Measurements from ENCODE around the gene CCDC81.

The CCDC81 gene

GRCh38 chr11:86456075-86456939 lies 81.6 kb downstream of the CCDC81 start:
- H2AK5ac ChIP-seq (ENCODE audit: low read length), result peak overlapping the region; percentile 78

GRCh38 chr11:86458294-86459001 lies 83.8 kb downstream of the CCDC81 start:
- peak overlapping the region; percentile 8 for H2AFZ ChIP-seq (ENCODE audit: insufficient read depth, low read length, poor library complexity)
- no peak overlapping the region for H3K9ac ChIP-seq (ENCODE audit: low read length)
- peak overlapping the region; percentile 39 for H2AK5ac ChIP-seq (ENCODE audit: low read length)
- peaks cover 18 to 19% of the 10 kb centered on the region in 2 experiments for H3K4me1 ChIP-seq (ENCODE audit: control insufficient read depth in 1 of 2, insufficient read depth in 2 of 2, low read length in 2 of 2)
- H2BK120ac ChIP-seq (ENCODE audit: insufficient read depth, low read length, poor library complexity), result peak overlapping the region; percentile 78
- H3K79me1 ChIP-seq (ENCODE audit: low read length), result peaks cover 42% of the 10 kb centered on the region
- H3K4me3 ChIP-seq (ENCODE audit: low read depth, low read length), result no peak overlapping the region
- peak overlapping the region; percentile 4 for H4K8ac ChIP-seq (ENCODE audit: low read depth, low read length)
- peak overlapping the region; percentile 58 for H2BK5ac ChIP-seq (ENCODE audit: low read depth, low read length, poor library complexity)
- WGBS (ENCODE audit: extremely low coverage, insufficient coverage, insufficient read length), result no CpG with 5 or more reads among the region's 5 CpGs
- H3K14ac ChIP-seq (ENCODE audit: low read length), result peak overlapping the region; percentile 59
- peak overlapping the region; percentile 47 for H3K4ac ChIP-seq (ENCODE audit: low read depth, low read length)
- no peak overlapping the region for H3K4me2 ChIP-seq (ENCODE audit: low read length)
- DNase-seq, result no peak
- peak overlapping the region; percentile 19 for H3K18ac ChIP-seq (ENCODE audit: low read length)
- H3K9me3 ChIP-seq (ENCODE audit: insufficient read depth, low read depth, low read length), result peaks cover 3% of the 10 kb centered on the region
- no peak overlapping the region for H3K27ac ChIP-seq (ENCODE audit: low read depth, low read length)
- no peak overlapping the region for H3K23ac ChIP-seq (ENCODE audit: low read length)
- H3K27me3 ChIP-seq (ENCODE audit: insufficient read depth, low read length), result no peaks in the 10 kb centered on the region
- H3K79me2 ChIP-seq (ENCODE audit: control insufficient read depth, insufficient read depth, low read length, poor library complexity), result no peaks in the 10 kb centered on the region
- no peak overlapping the region for H4K12ac ChIP-seq (ENCODE audit: low read depth, low read length)
- no peaks in the 10 kb centered on the region for H3K36me3 ChIP-seq (ENCODE audit: control insufficient read depth in 1 of 2, insufficient read depth in 2 of 2, low read length in 2 of 2)
- peak overlapping the region; percentile 75 for H2BK12ac ChIP-seq (ENCODE audit: low read length)
- H4K91ac ChIP-seq (ENCODE audit: low read depth, low read length), result peak overlapping the region; percentile 75

More at GRCh38 chr11:86456075-86456939, 81.6 kb downstream of the CCDC81 start:
- Histone ChIP-seq H3K14ac (ENCODE audit: low read length) (peak overlapping the region; percentile 33), H3K36me3 (ENCODE audit: control insufficient read depth in 1 of 2, insufficient read depth in 2 of 2, low read length in 2 of 2) (no peaks in the 10 kb centered on the region), H2BK5ac (ENCODE audit: low read depth, low read length, poor library complexity) (peak overlapping the region; percentile 80), H3K4me1 (ENCODE audit: control insufficient read depth in 1 of 2, insufficient read depth in 2 of 2, low read length in 2 of 2) (peaks cover 18 to 19% of the 10 kb centered on the region in 2 experiments), H4K12ac (ENCODE audit: low read depth, low read length) (no peak overlapping the region), H3K23ac (ENCODE audit: low read length) (no peak overlapping the region), H2BK12ac (ENCODE audit: low read length) (peak overlapping the region; percentile 82), H3K79me2 (ENCODE audit: control insufficient read depth, insufficient read depth, low read length, poor library complexity) (no peaks in the 10 kb centered on the region), H3K18ac (ENCODE audit: low read length) (peak overlapping the region; percentile 82), H3K4me2 (ENCODE audit: low read length) (no peak overlapping the region), H3K4me3 (ENCODE audit: low read depth, low read length) (no peak overlapping the region), H3K9ac (ENCODE audit: low read length) (no peak overlapping the region), H2BK120ac (ENCODE audit: insufficient read depth, low read length, poor library complexity) (peak overlapping the region; percentile 49), H3K79me1 (ENCODE audit: low read length) (peaks cover 39% of the 10 kb centered on the region), H4K8ac (ENCODE audit: low read depth, low read length) (peak overlapping the region; percentile 24), H3K4ac (ENCODE audit: low read depth, low read length) (peak overlapping the region; percentile 56), H3K9me3 (ENCODE audit: insufficient read depth, low read depth, low read length) (no peaks in the 10 kb centered on the region), H3K27ac (ENCODE audit: low read depth, low read length) (no peak overlapping the region), H2AFZ (ENCODE audit: insufficient read depth, low read length, poor library complexity) (no peak overlapping the region), H3K27me3 (ENCODE audit: insufficient read depth, low read length) (no peaks in the 10 kb centered on the region), H4K91ac (ENCODE audit: low read depth, low read length) (peak overlapping the region; percentile 82)
- peak; percentile 65 to 94 for DNase-seq
- WGBS (ENCODE audit: extremely low coverage, insufficient coverage, insufficient read length), result no CpG with 5 or more reads among the region's 9 CpGs

GRCh38 chr11:86459002-86459385 lies 84.3 kb downstream of the CCDC81 start:
- peaks cover 3% of the 10 kb centered on the region for H3K9me3 ChIP-seq (ENCODE audit: insufficient read depth, low read depth, low read length)
- peak overlapping the region; percentile 58 for H2BK5ac ChIP-seq (ENCODE audit: low read depth, low read length, poor library complexity)
- H3K79me2 ChIP-seq (ENCODE audit: control insufficient read depth, insufficient read depth, low read length, poor library complexity), result no peaks in the 10 kb centered on the region
- no peak overlapping the region for H3K23ac ChIP-seq (ENCODE audit: low read length)
- H3K79me1 ChIP-seq (ENCODE audit: low read length), result peaks cover 42% of the 10 kb centered on the region
- no peak overlapping the region for H4K8ac ChIP-seq (ENCODE audit: low read depth, low read length)
- peak overlapping the region; percentile 19 for H3K18ac ChIP-seq (ENCODE audit: low read length)
- no peak overlapping the region for H3K4ac ChIP-seq (ENCODE audit: low read depth, low read length)
- peaks cover 18 to 19% of the 10 kb centered on the region in 2 experiments for H3K4me1 ChIP-seq (ENCODE audit: control insufficient read depth in 1 of 2, insufficient read depth in 2 of 2, low read length in 2 of 2)
- H2AFZ ChIP-seq (ENCODE audit: insufficient read depth, low read length, poor library complexity), result peak overlapping the region; percentile 8
- no CpG with 5 or more reads among the region's 1 CpG for WGBS (ENCODE audit: extremely low coverage, insufficient coverage, insufficient read length)
- no peak overlapping the region for H3K4me2 ChIP-seq (ENCODE audit: low read length)
- no peak overlapping the region for H3K14ac ChIP-seq (ENCODE audit: low read length)
- no peak overlapping the region for H3K9ac ChIP-seq (ENCODE audit: low read length)
- peak overlapping the region; percentile 75 for H4K91ac ChIP-seq (ENCODE audit: low read depth, low read length)
- DNase-seq, result no peak
- H3K36me3 ChIP-seq (ENCODE audit: control insufficient read depth in 1 of 2, insufficient read depth in 2 of 2, low read length in 2 of 2), result no peaks in the 10 kb centered on the region
- no peak overlapping the region for H3K27ac ChIP-seq (ENCODE audit: low read depth, low read length)
- peak overlapping the region; percentile 78 for H2BK120ac ChIP-seq (ENCODE audit: insufficient read depth, low read length, poor library complexity)
- no peaks in the 10 kb centered on the region for H3K27me3 ChIP-seq (ENCODE audit: insufficient read depth, low read length)
- peak overlapping the region; percentile 60 for H2AK5ac ChIP-seq (ENCODE audit: low read length)
- peak overlapping the region; percentile 75 for H2BK12ac ChIP-seq (ENCODE audit: low read length)
- no peak overlapping the region for H3K4me3 ChIP-seq (ENCODE audit: low read depth, low read length)
- no peak overlapping the region for H4K12ac ChIP-seq (ENCODE audit: low read depth, low read length)

- Histone ChIP-seq H4K91ac (ENCODE audit: low read depth, low read length) (peak overlapping the region; percentile 75), H4K12ac (ENCODE audit: low read depth, low read length) (peak overlapping the region; percentile 45), H3K14ac (ENCODE audit: low read length) (peak overlapping the region; percentile 79), H3K79me1 (ENCODE audit: low read length) (peaks cover 41% of the 10 kb centered on the region), H3K36me3 (ENCODE audit: control insufficient read depth in 1 of 2, insufficient read depth in 2 of 2, low read length in 2 of 2) (no peaks in the 10 kb centered on the region), H2BK5ac (ENCODE audit: low read depth, low read length, poor library complexity) (peak overlapping the region; percentile 52), H2BK120ac (ENCODE audit: insufficient read depth, low read length, poor library complexity) (peak overlapping the region; percentile 74), H3K27me3 (ENCODE audit: insufficient read depth, low read length) (no peaks in the 10 kb centered on the region), H3K9me3 (ENCODE audit: insufficient read depth, low read depth, low read length) (peaks cover 3% of the 10 kb centered on the region), H3K4me3 (ENCODE audit: low read depth, low read length) (no peak overlapping the region), H3K27ac (ENCODE audit: low read depth, low read length) (no peak overlapping the region), H2AK5ac (ENCODE audit: low read length) (peak overlapping the region; percentile 96), H3K4me1 (ENCODE audit: control insufficient read depth in 1 of 2, insufficient read depth in 2 of 2, low read length in 2 of 2) (peaks cover 18 to 19% of the 10 kb centered on the region in 2 experiments), H4K8ac (ENCODE audit: low read depth, low read length) (peak overlapping the region; percentile 78), H3K18ac (ENCODE audit: low read length) (peak overlapping the region; percentile 41), H3K4me2 (ENCODE audit: low read length) (no peak overlapping the region), H3K9ac (ENCODE audit: low read length) (no peak overlapping the region), H3K23ac (ENCODE audit: low read length) (no peak overlapping the region), H2BK12ac (ENCODE audit: low read length) (peak overlapping the region; percentile 92), H3K79me2 (ENCODE audit: control insufficient read depth, insufficient read depth, low read length, poor library complexity) (no peaks in the 10 kb centered on the region), H3K4ac (ENCODE audit: low read depth, low read length) (peak overlapping the region; percentile 27), H2AFZ (ENCODE audit: insufficient read depth, low read length, poor library complexity) (peak overlapping the region; percentile 78)
- WGBS (ENCODE audit: extremely low coverage, insufficient coverage, insufficient read length), result no CpG with 5 or more reads among the region's 3 CpGs
- DNase-seq, result peak in 1 of 2 donors; percentile 42
Measured at GRCh38 chr11:86459682-86460460, 85.2 kb downstream of the CCDC81 start.
